CD4-positive, alpha-beta T cell treated with Interleukin-12 subunit alpha and Interleukin-12 subunit beta, for 1 hour (primary cell): ENCODE data around the gene GNAO1.
"Not testable (repeated sequence)": the region's sequence is repeated elsewhere in the genome, so short reads cannot be mapped to it uniquely, and the experiment has no call there.

ENCODE experiments used
- DNase-seq: peaks from one replicate; pipeline ENCODE4 v3.0.0-alpha.2; 2020

The GNAO1 gene

GRCh38 chr16:56369202-56369601 is 177.9 kb downstream of the GNAO1 start:
- DNase-seq: no peak

- DNase-seq: no peak
Measured at GRCh38 chr16:56370185-56370874, 179.0 kb downstream of the GNAO1 start.

GRCh38 chr16:56370875-56371659 is 179.8 kb downstream of the GNAO1 start:
- DNase-seq: no peak

GRCh38 chr16:56371660-56371937 is 180.3 kb downstream of the GNAO1 start:
- no peak for DNase-seq

GRCh38 chr16:56372013-56372634 is 180.8 kb downstream of the GNAO1 start:
- DNase-seq: no peak

GRCh38 chr16:56373003-56373402 is 181.7 kb downstream of the GNAO1 start:
- no peak for DNase-seq

GRCh38 chr16:56375792-56376191 is 184.5 kb downstream of the GNAO1 start:
- not testable (repeated sequence) for DNase-seq

GRCh38 chr16:56379044-56379443 is 187.8 kb downstream of the GNAO1 start:
- DNase-seq: not testable (repeated sequence)

- DNase-seq: not testable (repeated sequence)
Measured at GRCh38 chr16:56380778-56381485, 189.6 kb downstream of the GNAO1 start.

- DNase-seq: no peak
Measured at GRCh38 chr16:56382459-56382858, 191.2 kb downstream of the GNAO1 start.

- DNase-seq: no peak
Measured at GRCh38 chr16:56382901-56383355, 191.6 kb downstream of the GNAO1 start.

GRCh38 chr16:56384074-56384721 is 192.9 kb downstream of the GNAO1 start:
- no peak for DNase-seq

- DNase-seq: no peak
Measured at GRCh38 chr16:56387396-56387795, 196.1 kb downstream of the GNAO1 start.

- no peak for DNase-seq
Measured at GRCh38 chr16:56388209-56388608, 196.9 kb downstream of the GNAO1 start.

GRCh38 chr16:56389554-56389953 is 198.3 kb downstream of the GNAO1 start:
- no peak for DNase-seq

GRCh38 chr16:56396724-56397123 is 205.4 kb downstream of the GNAO1 start:
- not testable (repeated sequence) for DNase-seq

- no peak for DNase-seq
Measured at GRCh38 chr16:56399047-56399446, 207.8 kb downstream of the GNAO1 start.

GRCh38 chr16:56399486-56399885 is 208.2 kb downstream of the GNAO1 start:
- no peak for DNase-seq

- no peak for DNase-seq
Measured at GRCh38 chr16:56400458-56400857, 209.2 kb downstream of the GNAO1 start.

- no peak for DNase-seq
Measured at GRCh38 chr16:56401482-56401881, 210.2 kb downstream of the GNAO1 start.

GRCh38 chr16:56405977-56406672 is 214.8 kb downstream of the GNAO1 start:
- DNase-seq: no peak
